Activated CD4-positive, CD25-positive, alpha-beta regulatory T cell (primary cell): ENCODE results near the gene GCLC.
"Not testable (repeated sequence)": the region's sequence is repeated elsewhere in the genome, so short reads cannot be mapped to it uniquely, and the experiment has no call there.

Source experiments
- DNase-seq, 4 experiments: peaks; one replicate each; lab custom pipeline; 2025; lab: John Stamatoyannopoulos, UW

Gene GCLC

DNA sequence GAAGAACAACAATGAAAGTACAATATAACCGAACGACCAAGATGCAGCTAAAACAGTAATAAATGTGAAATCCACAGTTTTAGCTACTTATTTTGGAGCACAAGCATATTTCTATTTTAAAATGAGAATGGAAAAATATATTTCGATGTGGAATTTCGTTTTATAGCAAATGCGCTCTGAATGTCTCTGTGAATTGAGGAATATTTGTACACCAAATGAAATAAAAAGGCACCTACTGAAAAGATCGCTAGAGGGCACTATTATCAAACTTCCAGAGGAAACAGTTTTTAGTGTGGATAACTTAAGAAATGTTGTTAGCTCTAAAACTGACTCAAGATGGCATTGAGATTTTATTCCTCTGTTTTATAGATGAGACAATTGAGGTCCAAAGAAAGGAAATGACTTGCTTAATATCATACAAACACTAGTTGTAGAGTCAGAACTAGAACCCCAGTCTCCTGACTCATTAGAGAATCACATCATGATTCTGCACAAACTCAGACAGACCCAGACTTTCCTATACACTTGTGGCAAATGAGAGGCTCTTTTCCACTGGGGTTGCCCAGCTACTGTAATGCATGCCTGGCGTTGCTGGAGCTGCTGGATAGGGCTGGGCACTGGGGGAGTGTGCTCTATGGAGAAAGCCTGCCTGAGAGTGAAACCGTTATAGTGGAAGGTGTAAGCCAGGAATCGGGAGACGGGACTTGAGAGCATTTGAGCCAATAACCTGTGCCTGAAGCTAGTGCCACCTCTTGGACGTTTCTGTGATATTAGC, 51.9 kb downstream of the GCLC start:
- peak in 2 of 4 experiments; percentile 5 to 28 for DNase-seq

DNA sequence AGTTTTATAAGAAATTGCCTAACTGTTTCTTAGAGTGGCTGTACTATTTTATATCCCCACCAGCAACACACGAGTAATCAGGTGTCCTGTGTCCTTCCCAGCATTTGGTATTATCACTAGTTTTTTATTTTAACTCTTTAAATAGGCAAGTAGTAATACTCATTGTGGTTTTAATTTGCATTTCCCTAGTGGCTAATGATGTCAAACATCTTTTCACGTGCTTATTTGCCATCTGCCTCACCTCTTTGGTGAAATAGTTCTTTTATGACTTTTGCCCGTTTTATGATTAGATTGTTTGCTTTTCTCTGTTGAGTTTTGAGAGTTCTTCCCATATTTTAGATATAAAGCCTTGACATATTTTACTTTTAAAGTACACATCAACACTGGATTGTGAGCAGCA, 57.8 kb downstream of the GCLC start:
- DNase-seq, result no peak

DNA sequence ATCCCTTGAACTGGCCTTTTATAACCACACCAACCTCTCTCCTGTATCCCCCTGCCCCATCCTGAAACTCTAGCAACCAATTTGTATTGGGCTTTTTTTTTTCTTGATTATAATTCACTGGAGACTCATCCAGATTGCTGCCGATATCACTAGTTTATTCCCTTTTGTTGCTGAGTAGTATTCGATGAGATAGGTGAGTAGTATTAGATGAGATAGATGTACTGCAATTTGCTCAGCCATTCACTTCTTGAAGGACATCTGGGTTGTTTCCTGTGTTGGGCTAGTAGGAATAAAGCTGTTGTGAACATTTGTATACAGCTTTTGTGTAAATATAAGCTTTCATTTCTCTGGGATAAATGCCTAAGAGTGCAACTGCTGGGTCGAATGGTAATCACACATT, 58.2 kb downstream of the GCLC start:
- DNase-seq, result no peak

DNA sequence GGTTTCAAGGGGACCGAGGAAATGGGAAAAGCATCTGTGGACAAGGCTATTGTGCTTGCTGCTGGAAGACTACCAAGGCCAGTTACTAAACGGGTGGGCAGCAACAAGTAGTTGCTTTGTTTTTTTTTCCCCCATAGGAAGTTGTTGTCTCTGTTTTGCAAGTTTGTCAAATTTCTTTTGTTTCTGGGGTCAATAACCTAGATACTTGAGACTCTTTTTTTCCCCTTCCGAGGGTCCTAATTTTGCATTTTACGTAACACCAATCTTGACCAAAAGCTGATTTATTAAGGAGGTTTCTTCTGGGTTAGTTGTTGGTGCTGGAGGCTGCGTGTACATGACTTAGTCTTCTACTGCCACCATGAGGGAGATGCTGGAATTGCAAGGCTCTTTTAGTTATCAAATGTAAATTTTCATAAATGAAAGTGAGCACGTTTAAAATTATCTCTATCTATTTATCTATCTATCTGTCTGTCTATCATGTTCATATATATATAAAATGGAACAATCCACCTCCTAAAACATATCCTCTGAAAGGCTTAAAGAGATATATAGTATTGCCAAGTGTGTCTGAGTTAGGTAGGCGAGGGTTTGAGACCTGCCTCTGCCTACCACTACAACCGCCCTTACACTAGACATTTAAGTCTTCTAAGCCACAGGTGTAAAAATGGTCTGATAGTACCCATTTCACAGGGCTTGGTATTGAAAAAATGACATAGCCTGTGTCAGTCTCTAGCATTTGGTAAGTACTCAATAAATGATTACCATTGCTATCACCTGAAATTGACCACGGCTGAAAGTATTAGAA, 60.2 kb downstream of the GCLC start:
- DNase-seq, result peak; percentile 39 to 64 (median 49)

DNA sequence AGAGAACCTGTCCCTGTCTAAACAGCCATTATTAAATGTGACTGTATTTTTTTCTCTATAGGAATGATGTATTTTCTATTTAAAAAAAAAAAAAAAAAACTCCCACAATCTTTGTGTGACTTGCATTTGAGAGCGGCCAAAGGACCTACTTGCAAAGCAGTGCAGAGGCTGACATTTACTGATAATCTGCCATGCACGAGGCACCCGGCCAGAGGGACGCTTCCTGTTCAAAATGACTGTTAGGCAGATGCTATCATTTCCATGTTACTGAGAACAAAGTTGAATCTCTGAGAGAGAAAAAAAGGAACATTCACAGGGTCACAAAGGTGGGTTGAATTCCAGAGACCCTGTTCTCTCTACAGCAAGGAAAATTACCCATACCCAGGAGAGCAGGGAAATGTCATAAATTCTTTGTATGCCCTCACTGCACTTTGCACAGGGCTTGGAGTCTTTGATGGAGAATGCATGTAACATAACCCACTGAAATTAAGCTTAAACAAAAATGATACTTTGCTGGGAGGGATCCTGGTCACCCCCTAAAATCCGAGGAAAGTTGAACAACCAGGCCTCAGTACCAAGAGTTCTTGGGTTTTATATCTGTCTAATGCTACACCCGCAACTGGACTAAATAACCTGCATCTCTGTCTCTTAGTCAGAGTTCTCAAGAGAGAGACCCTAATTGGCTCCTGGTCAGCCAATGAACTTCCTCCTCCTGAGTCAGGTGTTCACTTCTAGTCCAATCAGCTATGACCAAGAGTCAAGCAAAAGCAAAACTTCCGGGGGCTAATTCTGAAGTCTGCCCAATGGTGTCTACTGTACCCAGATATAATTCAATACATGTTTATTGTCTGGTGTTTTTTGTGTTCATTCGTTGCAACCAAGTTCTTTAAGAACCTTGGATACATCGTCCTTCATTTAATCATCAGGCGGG, 61.2 kb downstream of the GCLC start:
- DNase-seq, result no peak

DNA sequence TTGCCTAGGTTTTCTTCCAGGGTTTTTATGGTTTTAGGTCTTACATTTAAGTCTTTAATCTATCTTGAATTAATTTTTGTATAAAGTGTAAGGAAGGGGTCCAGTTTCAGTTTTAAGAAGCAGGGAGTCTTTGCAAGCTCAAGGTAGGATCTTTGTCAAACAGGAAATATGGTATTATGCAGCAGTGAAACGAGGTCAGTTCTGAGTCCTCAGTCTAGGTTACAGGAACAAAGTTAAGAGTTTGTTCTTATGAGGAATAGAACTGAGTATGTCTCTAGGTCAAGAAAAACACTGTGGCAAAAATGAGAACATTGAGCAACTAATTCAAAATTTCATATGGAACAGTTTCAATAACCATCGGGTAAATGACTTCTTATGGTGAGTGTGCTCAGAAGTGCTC, 63.6 kb downstream of the GCLC start:
- no peak for DNase-seq

DNA sequence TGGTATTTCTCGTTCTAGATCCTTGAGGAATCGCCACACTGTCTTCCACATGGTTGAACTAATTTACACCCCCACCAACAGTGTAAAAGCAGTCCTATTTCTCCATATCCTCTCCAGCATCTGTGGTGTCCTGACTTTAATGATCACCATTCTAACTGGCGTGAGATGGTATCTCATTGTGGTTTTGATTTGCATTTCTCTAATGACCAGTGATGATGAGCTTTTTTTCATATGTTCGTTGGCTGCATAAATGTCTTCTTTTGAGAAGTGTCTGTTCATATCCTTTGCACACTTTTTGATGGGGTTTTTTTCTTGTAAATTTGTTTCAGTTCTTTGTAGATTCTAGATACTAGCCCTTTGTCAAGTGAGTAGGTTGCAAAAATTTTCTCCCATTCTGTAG, 64.1 kb downstream of the GCLC start:
- not testable (repeated sequence) for DNase-seq

DNA sequence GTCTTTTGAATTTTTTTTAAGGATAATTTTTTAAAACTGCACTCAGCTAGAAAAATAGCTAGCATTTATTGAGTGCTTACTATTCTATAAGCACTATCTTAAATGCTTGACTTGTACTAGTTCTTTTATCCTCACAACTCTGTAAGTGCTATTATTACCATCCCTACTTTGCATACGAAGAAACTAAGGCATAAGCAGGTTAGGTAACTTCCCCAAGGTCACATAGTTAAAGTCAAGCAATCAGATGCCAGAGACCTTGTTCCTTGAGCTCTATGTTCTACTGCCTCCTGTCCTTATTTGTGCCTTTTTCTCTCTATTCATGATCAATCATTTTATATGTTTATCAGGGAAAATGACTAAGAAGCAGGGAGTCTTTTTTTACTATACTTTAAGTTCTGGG, 65.0 kb downstream of the GCLC start:
- DNase-seq, result no peak

DNA sequence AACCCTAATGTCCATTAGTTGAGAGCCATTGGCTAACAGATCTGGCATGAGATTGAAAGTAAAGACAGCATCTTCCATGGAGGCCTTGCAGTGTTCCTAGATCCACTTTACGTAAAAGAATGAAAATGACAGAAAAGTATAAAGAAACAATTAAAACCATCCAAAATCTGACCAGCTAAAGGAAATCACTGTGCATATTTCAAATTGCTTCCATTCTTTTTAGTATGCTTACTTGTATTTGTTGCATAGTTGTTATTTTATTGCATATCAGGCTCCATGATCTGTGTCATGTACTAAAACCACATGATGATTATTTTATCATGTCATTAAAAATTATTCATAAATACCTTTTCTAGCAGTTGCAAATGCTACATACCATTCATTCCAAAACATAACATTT, 67.9 kb downstream of the GCLC start:
- no peak for DNase-seq

DNA sequence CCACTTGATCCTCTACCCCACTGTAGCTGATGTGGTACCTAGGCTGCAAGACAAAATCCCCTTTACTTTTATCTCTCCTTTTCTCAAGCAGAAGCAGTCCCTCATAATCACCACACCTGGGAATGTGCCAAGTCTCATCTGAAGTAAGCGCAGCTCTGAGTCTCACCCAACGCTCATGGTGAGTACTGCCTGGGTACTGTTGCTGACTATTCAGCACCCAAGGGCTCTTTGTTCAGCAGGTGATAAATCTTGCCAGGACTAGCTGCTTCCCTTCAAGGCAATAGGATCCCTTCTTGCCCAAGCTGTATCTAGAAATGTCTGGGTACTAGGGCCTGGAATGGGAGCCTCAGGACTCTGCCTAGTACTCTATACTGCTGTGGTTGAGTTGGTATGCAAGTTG, 70.9 kb downstream of the GCLC start:
- DNase-seq, result no peak

DNA sequence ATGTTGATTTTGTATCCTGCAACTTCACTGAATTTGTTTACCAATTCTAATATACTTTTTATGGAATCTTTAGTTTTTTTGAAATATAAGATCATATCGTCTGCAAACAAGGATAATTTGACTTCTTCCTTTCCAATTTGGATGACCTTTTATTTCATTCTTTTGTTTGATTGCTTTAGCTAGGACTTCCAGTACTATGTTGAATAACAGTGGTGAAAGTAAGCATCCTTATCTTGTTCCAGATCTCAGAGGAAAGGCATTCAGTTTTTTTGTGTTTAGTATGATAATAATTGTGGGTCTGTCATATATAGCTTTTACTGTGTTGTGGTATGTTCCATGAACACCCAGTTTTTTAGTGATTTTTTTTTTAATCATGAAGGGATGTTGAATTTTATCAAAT, 75.7 kb downstream of the GCLC start:
- no peak for DNase-seq

DNA sequence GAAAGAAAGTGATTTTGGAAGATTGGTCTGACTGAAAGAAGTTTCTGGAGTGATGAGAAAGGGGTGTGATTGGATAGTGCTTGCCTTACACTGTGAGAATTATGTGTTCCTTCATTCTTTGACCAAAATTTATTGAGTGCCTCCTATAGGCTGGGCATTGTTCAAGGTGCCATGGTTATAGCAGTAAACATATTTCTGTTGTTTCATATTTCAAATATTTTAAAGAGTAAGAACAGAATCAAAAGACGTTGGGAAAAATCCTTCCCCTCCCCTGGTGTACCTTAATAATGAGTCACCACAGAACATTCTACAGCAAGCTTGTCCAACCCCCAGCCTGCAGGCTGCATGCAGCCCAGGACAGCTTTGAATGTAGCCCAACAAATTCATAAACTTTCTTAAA, 78.6 kb downstream of the GCLC start:
- DNase-seq, result no peak

DNA sequence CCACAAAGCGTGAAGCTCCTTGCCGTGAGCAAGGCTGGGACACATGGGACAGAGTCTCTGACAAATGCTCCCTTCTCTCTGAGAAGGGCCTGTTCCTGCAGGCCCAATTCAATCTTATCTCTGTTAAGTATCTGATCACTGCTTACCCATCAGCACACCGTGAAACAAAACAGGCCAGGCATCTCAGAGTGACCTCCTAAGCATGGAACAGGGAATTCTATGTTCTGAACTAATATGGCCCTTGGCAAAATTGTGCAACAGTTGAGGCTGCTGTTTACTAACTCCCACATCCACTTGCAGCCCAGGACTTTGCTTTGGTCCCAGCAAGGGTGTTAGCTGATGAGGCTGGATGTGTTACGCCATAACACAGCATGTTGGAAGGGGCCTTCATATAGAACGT, 79.2 kb downstream of the GCLC start:
- no peak for DNase-seq

DNA sequence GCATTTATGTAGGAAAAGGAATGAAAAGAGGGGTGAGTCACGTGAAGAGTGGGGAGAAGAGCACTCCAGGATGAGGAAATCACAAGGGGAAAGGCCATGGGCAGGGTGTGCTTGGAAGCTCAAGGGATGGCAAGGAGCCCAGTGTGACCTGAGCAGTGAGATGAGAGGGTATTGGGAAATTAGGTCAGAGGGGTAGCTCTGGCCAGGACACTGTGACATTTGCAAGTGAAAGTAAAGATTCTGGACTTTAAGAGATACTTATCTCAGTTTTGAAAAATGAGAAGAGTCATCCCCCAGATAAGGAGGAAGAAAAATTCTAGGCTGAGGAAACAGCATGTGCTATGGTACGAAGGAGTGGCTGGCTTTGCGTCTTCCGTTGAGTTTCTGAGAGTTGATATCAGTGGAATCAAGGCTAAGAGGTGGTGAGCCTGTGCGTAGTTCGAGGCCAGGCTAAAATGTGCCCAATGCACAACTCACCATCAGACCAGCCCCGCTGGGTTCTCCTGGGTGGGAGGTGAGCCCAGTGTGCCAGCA, 79.9 kb downstream of the GCLC start:
- no peak for DNase-seq

DNA sequence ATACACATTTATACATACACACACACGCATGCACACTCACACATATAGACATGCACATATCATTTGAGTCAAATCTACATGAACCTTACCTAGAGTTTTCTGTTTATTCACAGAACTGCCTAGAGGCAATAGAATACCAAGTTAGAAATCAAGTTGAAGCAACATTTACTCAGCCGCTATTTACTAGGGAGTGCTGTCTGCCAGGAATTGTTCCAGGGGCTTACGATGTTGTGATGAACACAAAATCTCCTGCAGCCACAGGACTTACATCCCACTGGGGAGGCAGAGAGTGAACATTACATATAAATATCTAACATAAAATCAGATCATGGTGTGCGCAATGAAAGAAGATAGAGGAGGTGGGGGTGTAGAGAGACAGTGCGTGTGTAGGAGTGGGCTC, 80.4 kb downstream of the GCLC start:
- DNase-seq, result no peak

DNA sequence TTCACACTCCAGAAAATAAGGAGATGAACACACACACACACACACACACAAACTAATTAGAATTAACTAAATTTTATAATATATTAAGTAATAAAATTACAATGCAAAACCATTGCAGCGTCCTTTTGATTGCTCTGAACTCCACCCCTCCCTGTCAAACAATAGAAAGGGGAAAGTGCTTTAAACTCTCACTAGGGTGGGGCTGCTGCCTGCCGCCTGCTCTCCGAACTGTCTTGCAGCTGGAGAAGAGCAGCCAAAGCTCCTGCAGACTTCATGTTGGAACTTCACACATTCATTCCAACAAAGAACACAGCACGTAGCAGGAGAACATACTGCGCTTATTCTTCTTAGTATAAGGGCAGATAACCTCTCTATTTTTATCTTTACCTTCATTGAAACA, 83.2 kb downstream of the GCLC start:
- DNase-seq, result no peak

DNA sequence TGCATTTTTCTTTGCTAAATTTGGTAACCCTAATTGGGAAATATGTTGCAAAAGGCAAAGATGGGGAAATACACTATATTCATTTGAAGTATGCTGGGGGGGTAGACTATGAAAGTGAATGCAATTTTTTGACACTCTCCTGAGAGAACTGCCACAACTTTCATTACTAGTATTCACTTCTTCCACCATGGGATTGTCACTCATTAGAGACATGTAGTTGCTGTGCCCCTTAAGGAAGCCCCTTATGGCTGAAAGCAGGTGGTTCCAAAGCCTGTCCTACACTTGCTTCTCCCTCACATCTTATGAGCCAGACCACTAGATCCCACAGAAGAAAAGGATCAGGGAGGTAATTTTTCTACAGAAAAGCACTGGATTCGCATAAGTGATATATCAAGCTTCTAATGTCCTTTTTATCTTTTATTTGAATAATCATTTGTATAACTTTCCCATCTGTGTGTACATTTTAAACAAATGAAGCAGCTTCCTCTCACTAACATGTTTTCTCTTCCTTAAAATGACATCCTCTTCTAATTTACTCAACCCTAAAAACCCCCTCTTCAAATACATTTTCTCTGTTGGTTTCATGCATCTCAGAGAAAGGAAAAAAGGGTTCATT, 83.8 kb downstream of the GCLC start:
- DNase-seq, result no peak

DNA sequence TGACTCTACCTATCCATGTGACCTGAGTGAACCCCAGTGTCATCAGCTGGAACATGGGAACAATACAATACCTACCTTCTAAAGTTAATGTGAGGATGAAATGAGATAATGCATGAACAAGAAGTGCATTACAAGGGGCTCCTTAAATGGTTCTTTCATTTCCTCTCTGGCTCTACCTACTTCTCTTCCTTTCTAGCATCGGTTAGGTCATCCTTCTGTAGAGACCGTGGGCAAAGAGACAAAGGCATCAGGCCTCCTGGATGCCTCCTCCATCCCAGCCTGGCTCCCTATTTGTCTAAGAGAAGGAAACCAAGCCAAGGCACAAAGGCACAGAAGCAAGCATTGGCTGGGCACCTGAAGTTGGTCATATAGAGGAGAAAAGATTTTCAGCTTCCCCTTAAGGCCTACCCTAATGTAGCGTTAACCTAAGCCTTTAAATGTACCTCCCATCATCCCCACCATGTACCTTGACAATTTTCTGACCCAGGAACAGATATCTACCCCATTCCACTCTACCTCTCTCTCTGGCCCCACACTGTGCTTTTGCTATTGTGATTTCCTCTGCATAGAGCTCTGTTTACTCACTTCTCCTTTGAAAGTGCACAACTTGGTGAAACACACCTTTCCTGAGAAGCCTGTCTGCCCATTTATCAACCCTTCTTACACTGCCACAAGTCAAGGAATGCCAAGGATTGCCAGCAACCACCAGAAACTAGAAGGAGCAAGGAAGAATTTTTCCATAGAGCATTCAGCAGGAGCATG, 86.6 kb downstream of the GCLC start:
- no peak for DNase-seq

DNA sequence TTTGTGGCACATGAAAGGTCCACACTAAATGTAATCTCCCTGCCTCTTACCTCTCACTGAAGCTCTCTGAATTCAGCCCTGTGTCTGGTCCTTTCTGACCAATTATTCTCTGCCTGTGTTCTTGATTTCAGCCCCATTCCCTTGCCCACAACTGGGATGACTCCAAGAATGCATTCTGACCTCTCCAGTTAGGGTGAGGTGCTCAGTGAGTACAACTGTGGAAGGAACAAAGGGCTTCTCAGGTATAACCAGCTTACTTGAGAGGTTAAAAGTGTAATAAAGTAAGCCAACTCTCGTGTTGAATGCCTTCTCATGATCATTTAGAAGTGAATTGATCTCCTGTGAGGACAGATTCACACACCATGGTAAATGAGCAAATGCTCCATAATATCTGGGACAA, 88.1 kb downstream of the GCLC start:
- DNase-seq, result no peak

DNA sequence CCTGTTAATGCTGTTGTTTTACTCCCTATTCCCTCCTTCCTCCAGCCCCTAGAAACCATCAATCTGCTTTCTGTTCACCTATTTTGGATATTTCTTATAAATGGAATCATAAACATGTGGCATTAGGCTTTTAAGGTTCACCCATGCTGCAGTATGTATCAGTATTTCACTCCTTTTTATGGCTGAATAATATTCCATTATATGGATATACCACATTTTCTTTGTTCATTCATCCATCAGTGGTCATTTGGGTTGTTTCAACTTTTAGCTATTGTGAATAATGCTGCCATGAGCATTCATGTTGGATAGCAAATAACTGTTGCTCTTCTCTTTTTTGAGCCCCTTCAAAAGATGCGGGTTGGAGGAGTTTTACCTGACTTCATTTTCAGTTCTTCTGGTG, 89.2 kb downstream of the GCLC start:
- DNase-seq, result no peak

DNA sequence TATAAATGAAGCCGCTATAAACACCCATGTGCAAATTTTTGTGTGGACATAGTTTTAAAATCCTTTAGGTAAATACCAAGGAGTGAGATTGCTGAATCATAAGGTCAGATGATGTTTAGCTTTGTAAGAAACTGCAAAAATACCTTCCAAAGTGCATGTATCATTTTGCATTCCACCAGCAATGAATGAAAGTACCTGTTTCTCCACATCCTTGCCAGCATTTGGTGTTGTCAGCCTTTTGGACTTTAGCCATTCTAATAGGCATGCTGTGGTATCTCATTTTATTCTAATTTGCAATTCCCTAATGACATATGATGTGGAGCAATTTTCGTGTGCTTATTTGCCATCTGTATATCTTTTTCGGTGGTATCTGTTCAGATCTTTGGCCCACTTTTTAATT, 93.7 kb downstream of the GCLC start:
- no peak for DNase-seq
